ENCODE measurements around the gene ZNF341.

ZNF341 gene

GRCh38 chr20:33827109-33827508 lies 95.3 kb downstream of the ZNF341 start:
- no peak for DNase-seq

DNA sequence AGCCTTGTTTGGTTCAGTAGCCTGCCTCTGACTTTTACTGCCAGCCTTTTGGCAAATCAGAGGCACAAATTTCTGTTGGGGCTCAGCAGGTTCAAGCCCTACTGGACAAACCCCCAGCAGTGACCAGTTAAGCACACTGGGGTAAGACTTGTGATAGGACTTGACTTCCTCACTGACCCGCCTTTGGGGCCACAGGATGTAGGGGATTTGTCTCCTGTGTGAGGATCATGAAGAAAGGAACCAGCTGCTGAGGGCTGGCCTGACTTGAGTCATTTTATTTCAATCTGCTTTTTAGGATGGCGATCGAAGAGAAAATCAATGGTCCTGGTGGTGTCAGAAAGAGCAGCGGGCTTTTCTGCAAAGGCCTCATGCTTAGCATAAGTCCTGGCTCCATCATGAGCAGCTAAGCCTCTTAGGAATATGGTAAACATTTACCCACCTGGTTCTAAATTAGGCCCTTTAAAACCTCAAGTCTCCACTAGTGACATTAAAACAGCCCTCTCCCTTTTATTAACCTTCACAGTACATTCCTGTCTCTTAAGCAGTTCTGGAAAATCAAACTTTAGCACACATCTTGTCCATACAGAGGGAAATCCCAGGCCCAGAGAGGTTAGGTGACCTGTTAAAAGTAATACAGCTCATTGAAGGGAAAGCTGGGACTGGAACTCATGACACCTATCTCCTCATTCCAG lies 96.0 kb downstream of the ZNF341 start:
- DNase-seq, result no peak

- DNase-seq, result no peak
Observed at GRCh38 chr20:33828326-33828844, 96.6 kb downstream of the ZNF341 start.

DNA sequence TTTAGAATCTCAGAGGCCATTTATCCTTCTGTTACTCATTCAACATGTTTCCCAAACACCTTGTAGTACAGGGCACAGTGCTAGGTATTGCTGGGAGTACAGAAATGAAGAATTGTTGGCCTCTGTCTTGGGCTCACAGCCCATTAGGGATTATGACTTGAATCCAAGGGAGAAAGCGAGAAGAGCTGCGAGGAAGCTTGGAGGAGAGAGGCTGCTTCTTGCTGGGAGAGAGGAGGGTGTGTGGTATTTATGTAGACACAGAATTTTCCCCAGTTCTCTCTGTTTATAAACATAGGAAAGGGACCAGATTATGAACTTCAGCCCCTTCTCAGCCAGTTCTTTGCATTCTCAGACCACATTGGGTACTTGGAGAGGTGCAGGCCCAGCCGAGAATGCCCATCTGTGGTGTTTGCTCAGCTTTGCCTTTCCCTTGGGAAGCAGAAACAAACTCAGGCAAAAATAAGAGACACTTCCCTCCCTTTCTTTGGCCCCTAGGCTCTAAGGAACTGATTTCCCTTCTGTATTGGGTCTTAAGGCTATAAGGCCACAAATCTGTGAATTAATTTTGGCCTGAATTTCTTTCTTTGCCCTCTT lies 97.3 kb downstream of the ZNF341 start:
- DNase-seq, result no peak

DNA sequence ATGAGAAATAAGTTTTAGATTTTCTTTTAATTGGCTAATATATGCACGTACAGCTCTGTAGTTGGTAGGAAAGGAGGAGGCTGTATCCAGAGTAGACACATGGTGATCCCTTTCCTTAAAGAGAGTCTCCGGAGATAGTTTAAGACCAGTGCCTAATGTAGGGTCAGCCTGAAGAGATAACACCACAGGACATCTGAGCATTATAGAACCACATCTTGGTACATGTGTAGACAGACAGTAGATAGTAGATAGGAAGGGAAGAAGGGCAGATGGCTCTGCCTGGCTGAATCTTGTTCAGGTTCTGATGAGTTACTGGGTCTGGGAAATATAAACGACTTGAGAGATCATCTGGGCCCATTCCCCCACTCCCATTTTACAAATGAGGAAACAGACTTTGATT lies 97.8 kb downstream of the ZNF341 start:
- no peak for DNase-seq

GRCh38 chr20:33830371-33830770 lies 98.6 kb downstream of the ZNF341 start:
- DNase-seq, result no peak

DNA sequence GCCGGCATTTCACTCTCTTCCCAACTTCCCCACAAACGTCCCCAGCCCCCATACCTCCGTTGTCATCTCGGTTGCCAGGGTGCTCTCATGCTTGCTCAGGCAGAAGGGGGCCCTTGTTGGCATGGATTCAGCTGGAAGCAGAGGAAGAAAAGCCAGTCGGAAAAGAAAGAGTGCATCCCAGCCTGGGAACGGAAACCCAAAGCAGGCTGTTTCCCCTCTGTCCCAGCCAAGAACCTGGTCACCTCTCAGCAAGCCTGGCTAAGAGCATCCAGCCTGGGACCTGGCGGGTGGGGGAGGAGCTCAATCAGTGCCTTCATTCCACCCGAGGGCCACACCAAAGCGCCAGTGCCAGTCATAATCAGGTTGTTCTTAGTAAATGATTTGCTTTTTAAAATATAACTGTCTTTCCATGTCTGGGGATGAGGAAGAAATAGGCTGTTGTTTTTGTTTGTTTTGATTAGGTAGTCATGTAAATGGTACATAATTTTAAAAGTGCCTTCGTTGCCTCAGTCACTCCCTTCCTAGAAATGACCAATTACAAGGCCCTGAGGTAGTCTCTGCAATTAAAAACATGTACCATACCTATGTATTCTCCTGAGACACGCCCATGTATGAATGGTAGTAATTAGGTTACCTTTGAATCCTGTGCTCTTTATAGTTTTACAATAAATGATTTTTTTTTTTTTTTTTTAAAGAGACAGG lies 100.5 kb downstream of the ZNF341 start:
- no peak for DNase-seq

- DNase-seq, result no peak
Observed at GRCh38 chr20:33833333-33833732, 101.5 kb downstream of the ZNF341 start.

DNA sequence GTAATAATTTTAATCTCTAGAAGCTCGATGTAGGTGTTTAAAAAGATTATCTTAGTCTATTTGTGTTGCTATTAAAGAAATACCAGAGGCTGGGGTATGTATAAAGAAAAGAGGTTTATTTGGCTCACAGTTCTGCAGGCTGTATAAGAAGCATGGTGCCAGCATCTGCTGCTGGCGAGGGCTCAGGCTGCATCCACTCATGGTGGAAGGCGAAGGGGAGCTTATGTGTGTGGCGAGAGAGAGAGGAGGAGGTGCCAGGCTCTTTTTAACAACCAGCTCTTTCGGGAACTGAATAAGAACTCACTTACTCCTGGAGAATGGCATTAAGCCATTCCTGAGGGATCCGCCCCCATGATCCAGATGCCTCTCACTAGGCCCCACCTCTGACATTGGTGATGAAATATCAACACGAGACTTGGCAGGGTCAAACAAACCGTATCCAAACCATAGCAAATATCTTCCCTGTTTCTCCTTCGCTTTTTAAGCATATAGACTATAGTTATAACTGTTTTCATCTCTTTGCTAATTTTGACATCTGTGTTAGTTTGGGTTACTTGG lies 103.9 kb downstream of the ZNF341 start:
- DNase-seq, result no peak

- DNase-seq, result no peak
Observed at GRCh38 chr20:33836277-33836676, 104.5 kb downstream of the ZNF341 start.

DNA sequence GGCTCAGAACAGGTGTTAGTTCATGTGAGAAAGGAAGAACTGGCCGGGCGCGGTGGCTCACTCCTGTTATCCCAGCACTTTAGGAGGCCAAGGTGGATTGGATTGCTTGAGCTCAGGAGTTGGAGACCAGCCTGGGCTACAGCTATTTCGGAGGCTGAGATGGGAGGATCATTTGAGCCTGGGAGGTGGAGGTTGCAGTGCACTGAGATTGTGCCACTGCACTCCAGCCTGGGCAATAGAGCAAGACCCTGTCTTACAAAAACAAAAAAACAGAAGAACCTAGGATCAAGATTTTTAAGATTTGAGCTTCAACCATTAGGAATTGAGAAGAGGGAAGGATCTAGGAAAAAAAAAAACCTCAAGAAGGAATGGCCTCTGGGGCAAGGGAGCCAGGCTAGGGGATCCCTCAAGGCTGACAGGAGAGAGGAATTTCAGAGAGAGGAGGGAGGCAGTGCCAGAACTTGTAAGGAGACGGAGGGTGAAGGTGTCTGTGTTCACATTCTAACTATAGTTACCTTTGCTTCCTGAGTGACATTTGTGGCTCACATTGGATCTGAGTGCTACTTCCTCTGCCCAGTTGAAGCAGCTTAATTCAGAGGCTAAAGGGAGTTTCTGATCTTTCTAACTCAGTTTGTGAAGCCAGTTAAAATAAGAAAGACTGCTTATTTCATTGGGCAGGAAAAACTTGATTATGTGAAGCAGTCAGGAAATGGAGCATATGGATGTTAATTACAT lies 105.5 kb downstream of the ZNF341 start:
- no peak for DNase-seq

DNA sequence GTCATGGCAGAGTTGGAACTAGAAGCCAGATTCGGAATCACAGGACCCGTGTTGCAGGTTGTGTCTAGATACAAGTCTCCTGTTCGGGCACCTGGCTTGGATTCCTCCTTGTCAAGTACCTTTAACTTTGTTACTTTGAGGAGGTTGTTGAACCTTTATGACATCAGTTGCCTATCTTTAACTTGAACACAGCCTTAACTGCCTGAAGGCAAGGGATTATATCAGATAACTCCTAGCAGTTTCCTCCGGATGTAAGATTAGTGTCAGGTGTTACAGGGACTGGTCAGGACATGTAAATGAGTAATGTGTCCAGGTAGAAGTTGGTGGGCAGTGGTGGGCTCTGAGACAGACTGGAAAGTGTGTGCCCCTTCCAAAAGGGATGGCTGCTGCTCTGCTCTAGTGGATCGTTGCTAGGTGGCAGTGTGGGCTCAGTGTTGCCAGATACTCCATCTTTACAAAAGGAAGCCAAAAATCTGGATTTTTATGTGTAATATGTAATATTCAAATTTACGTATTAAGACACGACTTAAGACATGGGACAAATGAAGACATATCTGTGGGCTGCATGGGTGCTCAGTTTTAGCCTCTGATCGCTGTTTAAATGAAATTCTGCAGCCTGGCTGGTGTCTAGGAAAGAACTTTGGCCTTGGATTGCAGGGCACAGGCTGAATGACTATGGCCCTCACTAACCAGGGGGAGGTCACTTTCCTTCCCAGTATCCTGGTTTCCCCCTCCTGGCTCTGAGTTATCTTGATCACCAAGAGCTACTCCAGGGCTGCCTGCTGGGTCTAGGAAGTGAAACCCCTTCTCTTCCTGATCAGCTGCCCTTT lies 106.5 kb downstream of the ZNF341 start:
- no peak for DNase-seq

- no peak for DNase-seq
Observed at GRCh38 chr20:33839591-33839990, 107.8 kb downstream of the ZNF341 start.

DNA sequence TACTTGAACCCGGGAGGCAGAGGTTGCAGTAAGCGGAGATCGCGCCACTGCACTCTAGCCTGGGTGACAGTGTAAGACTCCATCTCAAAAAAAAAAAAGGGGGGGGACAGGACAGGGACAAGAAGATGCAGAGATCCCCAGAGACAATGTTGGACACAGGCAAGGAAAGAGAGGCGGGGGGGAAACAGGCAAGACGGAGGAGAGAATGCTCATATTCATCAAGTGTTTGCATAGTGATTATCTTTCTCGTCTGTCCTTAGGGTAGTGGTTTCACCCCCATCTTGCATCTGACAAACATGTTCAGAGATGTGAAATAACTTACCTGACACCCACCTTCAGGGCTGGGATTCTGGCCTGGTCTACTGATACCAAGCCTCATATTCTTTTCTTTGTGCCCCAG lies 108.4 kb downstream of the ZNF341 start:
- no peak for DNase-seq

DNA sequence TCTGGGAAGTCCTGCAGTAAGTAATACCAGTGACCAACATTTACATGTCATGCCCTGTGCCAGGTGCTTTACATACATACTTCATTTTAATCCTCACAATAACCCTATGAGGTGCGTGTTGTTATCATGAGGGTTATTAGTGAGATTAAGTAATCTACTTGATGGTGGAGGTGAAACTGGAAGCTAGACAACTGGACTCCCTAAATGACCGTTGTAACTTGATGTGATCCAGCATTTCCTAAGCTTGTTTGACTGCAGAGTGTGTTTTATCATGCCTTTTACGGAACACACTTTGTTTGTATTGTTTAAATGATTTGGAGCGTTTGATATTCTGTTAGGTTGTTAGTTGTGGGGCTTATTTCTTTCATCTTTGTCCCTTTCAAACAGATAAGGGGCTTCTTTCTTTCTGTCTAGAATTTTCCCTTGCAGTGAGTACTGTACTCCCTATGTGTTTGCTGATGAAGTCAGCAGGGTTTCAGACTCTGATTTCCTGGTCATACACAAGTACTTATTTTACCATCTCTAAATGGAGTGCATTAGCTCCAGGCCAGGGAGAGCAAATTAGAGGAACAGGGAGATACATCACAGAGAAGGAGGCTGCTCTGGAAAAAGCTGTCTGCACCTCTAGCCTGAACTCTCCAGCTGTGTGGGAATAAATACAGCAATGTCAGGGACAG lies 109.1 kb downstream of the ZNF341 start:
- DNase-seq, result no peak

DNA sequence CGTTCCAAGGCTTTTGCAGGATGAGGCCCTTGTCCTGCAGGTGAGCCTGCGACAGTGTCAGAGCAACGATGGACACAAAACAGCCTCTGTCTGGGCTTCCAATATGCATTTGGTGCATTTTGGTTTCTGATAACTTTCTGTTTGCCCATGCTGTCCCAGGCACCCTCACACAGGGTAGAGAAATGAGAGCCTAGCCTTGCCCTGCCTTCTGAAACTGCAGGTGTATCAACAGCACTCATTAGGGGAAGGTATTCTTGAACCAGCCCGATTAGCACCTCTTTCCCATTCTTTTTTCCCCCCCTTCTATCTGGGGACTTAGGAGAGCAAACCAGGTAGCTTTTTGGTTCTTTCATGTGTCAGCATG lies 109.6 kb downstream of the ZNF341 start:
- DNase-seq, result no peak

All from effector CD4-positive, alpha-beta T cell (primary cell).